ENCODE measurements around the gene DOCK2. TPM values are rescaled to one million over a fixed set of nuclear protein-coding genes. Genes with fewer than 3 reads are reported as not detected.

The DOCK2 gene
- total and polyA plus RNA-seq, 4 donors, result 1.6 to 53.7 (median 21.6) TPM

GRCh38 chr5:169837686-169838085 is 200.6 kb downstream of the DOCK2 start:
- Histone ChIP-seq H3K9me3 (ENCODE audit: control insufficient read depth, low read length) (no peaks in the 10 kb centered on the region), H3K4me3 (ENCODE audit: low read length in 2 of 2) (no peak overlapping the region), H3K27ac (ENCODE audit: low read depth in 1 of 2, low read length in 2 of 2) (no peak overlapping the region), H3K27me3 (ENCODE audit: control insufficient read depth in 1 of 2, insufficient read depth in 2 of 2, low read length in 1 of 2) (no peaks in the 10 kb centered on the region), H3K36me3 (ENCODE audit: control insufficient read depth in 1 of 2, insufficient read depth in 2 of 2, low read length in 1 of 2) (no peaks in the 10 kb centered on the region), H3K4me1 (ENCODE audit: control insufficient read depth in 1 of 2, insufficient read depth in 2 of 2, low read length in 2 of 2) (no peaks in the 10 kb centered on the region)
- DNase-seq (no peak), ATAC-seq (ENCODE audit: low FRiP score) (no peak)
- intact Hi-C loops (cut with DNase I), result no loop called here

GRCh38 chr5:169838688-169839087 is 201.6 kb downstream of the DOCK2 start:
- 78 to 87% methylated on average over 3 of the region's 3 CpGs for WGBS, 2 donors
- no peaks in the 10 kb centered on the region for H3K36me3 ChIP-seq (ENCODE audit: control insufficient read depth in 1 of 2, insufficient read depth in 2 of 2, low read length in 1 of 2)
- DNase-seq (no peak), ATAC-seq (ENCODE audit: low FRiP score) (no peak)
- H3K27me3 ChIP-seq (ENCODE audit: control insufficient read depth in 1 of 2, insufficient read depth in 2 of 2, low read length in 1 of 2), result no peaks in the 10 kb centered on the region
- H3K4me1 ChIP-seq (ENCODE audit: control insufficient read depth in 1 of 2, insufficient read depth in 2 of 2, low read length in 2 of 2), result no peaks in the 10 kb centered on the region
- no peak overlapping the region for H3K4me3 ChIP-seq (ENCODE audit: low read length in 2 of 2)
- H3K27ac ChIP-seq (ENCODE audit: low read depth in 1 of 2, low read length in 2 of 2), result no peak overlapping the region
- no peaks in the 10 kb centered on the region for H3K9me3 ChIP-seq (ENCODE audit: control insufficient read depth, low read length)
- intact Hi-C loops (cut with DNase I), result no loop called here

- 92 to 95% methylated on average over 3 of the region's 3 CpGs for WGBS, 2 donors
- Histone ChIP-seq H3K36me3 (ENCODE audit: control insufficient read depth in 1 of 2, insufficient read depth in 2 of 2, low read length in 1 of 2) (no peaks in the 10 kb centered on the region), H3K27me3 (ENCODE audit: control insufficient read depth in 1 of 2, insufficient read depth in 2 of 2, low read length in 1 of 2) (no peaks in the 10 kb centered on the region), H3K27ac (ENCODE audit: low read depth in 1 of 2, low read length in 2 of 2) (no peak overlapping the region), H3K4me3 (ENCODE audit: low read length in 2 of 2) (no peak overlapping the region), H3K4me1 (ENCODE audit: control insufficient read depth in 1 of 2, insufficient read depth in 2 of 2, low read length in 2 of 2) (no peaks in the 10 kb centered on the region), H3K9me3 (ENCODE audit: control insufficient read depth, low read length) (no peaks in the 10 kb centered on the region)
- DNase-seq (no peak), ATAC-seq (ENCODE audit: low FRiP score) (no peak)
- intact Hi-C loops (cut with DNase I), result no loop called here
These were observed 203.3 kb downstream of the DOCK2 start for GRCh38 chr5:169840405-169840804.

GRCh38 chr5:169842699-169843098 is 205.6 kb downstream of the DOCK2 start:
- no peaks in the 10 kb centered on the region for H3K9me3 ChIP-seq (ENCODE audit: control insufficient read depth, low read length)
- no peaks in the 10 kb centered on the region for H3K4me1 ChIP-seq (ENCODE audit: control insufficient read depth in 1 of 2, insufficient read depth in 2 of 2, low read length in 2 of 2)
- H3K4me3 ChIP-seq (ENCODE audit: low read length in 2 of 2), result no peak overlapping the region
- no peak for ATAC-seq (ENCODE audit: low FRiP score)
- H3K27ac ChIP-seq (ENCODE audit: low read depth in 1 of 2, low read length in 2 of 2), result no peak overlapping the region
- H3K27me3 ChIP-seq (ENCODE audit: control insufficient read depth in 1 of 2, insufficient read depth in 2 of 2, low read length in 1 of 2), result no peaks in the 10 kb centered on the region
- intact Hi-C loops (cut with DNase I), result no loop called here
- no peak for DNase-seq
- no peaks in the 10 kb centered on the region for H3K36me3 ChIP-seq (ENCODE audit: control insufficient read depth in 1 of 2, insufficient read depth in 2 of 2, low read length in 1 of 2)

- H3K27ac ChIP-seq (ENCODE audit: low read depth in 1 of 2, low read length in 2 of 2), result no peak overlapping the region
- peaks cover 9% of the 10 kb centered on the region for H3K9me3 ChIP-seq (ENCODE audit: control insufficient read depth, low read length)
- H3K27me3 ChIP-seq (ENCODE audit: control insufficient read depth in 1 of 2, insufficient read depth in 2 of 2, low read length in 1 of 2), result no peaks in the 10 kb centered on the region
- no peaks in the 10 kb centered on the region for H3K36me3 ChIP-seq (ENCODE audit: control insufficient read depth in 1 of 2, insufficient read depth in 2 of 2, low read length in 1 of 2)
- DNase-seq, result no peak
- 72 to 74% methylated on average over 1 of the region's 1 CpG for WGBS, 2 donors
- no peaks in the 10 kb centered on the region for H3K4me1 ChIP-seq (ENCODE audit: control insufficient read depth in 1 of 2, insufficient read depth in 2 of 2, low read length in 2 of 2)
- no peak for ATAC-seq (ENCODE audit: low FRiP score)
- intact Hi-C loops (cut with DNase I), result no loop called here
- no peak overlapping the region for H3K4me3 ChIP-seq (ENCODE audit: low read length in 2 of 2)
These were observed 210.4 kb downstream of the DOCK2 start for GRCh38 chr5:169847519-169847918.

GRCh38 chr5:169848271-169848670 is 211.2 kb downstream of the DOCK2 start:
- H3K4me1 ChIP-seq (ENCODE audit: control insufficient read depth in 1 of 2, insufficient read depth in 2 of 2, low read length in 2 of 2), result no peaks in the 10 kb centered on the region
- 62 to 63% methylated on average over 3 of the region's 3 CpGs for WGBS, 2 donors
- intact Hi-C loops (cut with DNase I), result no loop called here
- no peaks in the 10 kb centered on the region for H3K27me3 ChIP-seq (ENCODE audit: control insufficient read depth in 1 of 2, insufficient read depth in 2 of 2, low read length in 1 of 2)
- H3K4me3 ChIP-seq (ENCODE audit: low read length in 2 of 2), result no peak overlapping the region
- H3K27ac ChIP-seq (ENCODE audit: low read depth in 1 of 2, low read length in 2 of 2), result no peak overlapping the region
- DNase-seq (no peak), ATAC-seq (ENCODE audit: low FRiP score) (no peak)
- H3K36me3 ChIP-seq (ENCODE audit: control insufficient read depth in 1 of 2, insufficient read depth in 2 of 2, low read length in 1 of 2), result no peaks in the 10 kb centered on the region
- peaks cover 9% of the 10 kb centered on the region for H3K9me3 ChIP-seq (ENCODE audit: control insufficient read depth, low read length)

- intact Hi-C loops (cut with DNase I), result no loop called here
- DNase-seq (no peak), ATAC-seq (ENCODE audit: low FRiP score) (no peak)
- 56 to 66% methylated on average over 2 of the region's 2 CpGs for WGBS, 2 donors
- H3K4me3 ChIP-seq (ENCODE audit: low read length in 2 of 2), result no peak overlapping the region
- no peak overlapping the region for H3K27ac ChIP-seq (ENCODE audit: low read depth in 1 of 2, low read length in 2 of 2)
- H3K9me3 ChIP-seq (ENCODE audit: control insufficient read depth, low read length), result peaks cover 9% of the 10 kb centered on the region
- no peaks in the 10 kb centered on the region for H3K4me1 ChIP-seq (ENCODE audit: control insufficient read depth in 1 of 2, insufficient read depth in 2 of 2, low read length in 2 of 2)
- no peaks in the 10 kb centered on the region for H3K36me3 ChIP-seq (ENCODE audit: control insufficient read depth in 1 of 2, insufficient read depth in 2 of 2, low read length in 1 of 2)
- H3K27me3 ChIP-seq (ENCODE audit: control insufficient read depth in 1 of 2, insufficient read depth in 2 of 2, low read length in 1 of 2), result no peaks in the 10 kb centered on the region
These were observed 211.7 kb downstream of the DOCK2 start for GRCh38 chr5:169848792-169849191.

GRCh38 chr5:169850409-169850808 is 213.3 kb downstream of the DOCK2 start:
- Histone ChIP-seq H3K27ac (ENCODE audit: low read depth in 1 of 2, low read length in 2 of 2) (no peak overlapping the region), H3K36me3 (ENCODE audit: control insufficient read depth in 1 of 2, insufficient read depth in 2 of 2, low read length in 1 of 2) (no peaks in the 10 kb centered on the region), H3K4me3 (ENCODE audit: low read length in 2 of 2) (no peak overlapping the region), H3K4me1 (ENCODE audit: control insufficient read depth in 1 of 2, insufficient read depth in 2 of 2, low read length in 2 of 2) (no peaks in the 10 kb centered on the region), H3K27me3 (ENCODE audit: control insufficient read depth in 1 of 2, insufficient read depth in 2 of 2, low read length in 1 of 2) (no peaks in the 10 kb centered on the region), H3K9me3 (ENCODE audit: control insufficient read depth, low read length) (peaks cover 9% of the 10 kb centered on the region)
- ATAC-seq (ENCODE audit: low FRiP score), result no peak
- no peak for DNase-seq
- intact Hi-C loops (cut with DNase I), result no loop called here
- WGBS, 2 donors, result 94 to 95% methylated on average over 2 of the region's 2 CpGs

GRCh38 chr5:169851321-169851850 is 214.3 kb downstream of the DOCK2 start:
- no peak for ATAC-seq (ENCODE audit: low FRiP score)
- Histone ChIP-seq H3K4me1 (ENCODE audit: control insufficient read depth in 1 of 2, insufficient read depth in 2 of 2, low read length in 2 of 2) (no peaks in the 10 kb centered on the region), H3K4me3 (ENCODE audit: low read length in 2 of 2) (no peak overlapping the region), H3K27me3 (ENCODE audit: control insufficient read depth in 1 of 2, insufficient read depth in 2 of 2, low read length in 1 of 2) (no peaks in the 10 kb centered on the region), H3K27ac (ENCODE audit: low read depth in 1 of 2, low read length in 2 of 2) (no peak overlapping the region), H3K36me3 (ENCODE audit: control insufficient read depth in 1 of 2, insufficient read depth in 2 of 2, low read length in 1 of 2) (no peaks in the 10 kb centered on the region), H3K9me3 (ENCODE audit: control insufficient read depth, low read length) (peaks cover 9% of the 10 kb centered on the region)
- intact Hi-C loops (cut with DNase I), result no loop called here
- 43% methylated on average over 1 of the region's 1 CpG for WGBS, 2 donors
- DNase-seq, result no peak
